K562 (cell line): ENCODE data around the gene LLGL2.

ENCODE experiments used
- RB1 ChIP-seq: fragments of 450-650 bp; IDR thresholded peaks from 2 replicates; pipeline ENCODE4 v1.6.1; 2017; ENCODE audit warnings: low read depth, mild to moderate bottlenecking
- TF ChIP-seq, protein P1 (sequence below): fragments of 250-450 bp; sonication (Bioruptor Pico); IDR thresholded peaks from 2 replicates; pipeline ENCODE4 v1.5.0; 2022; ENCODE audit warnings: mild to moderate bottlenecking

DNA sequence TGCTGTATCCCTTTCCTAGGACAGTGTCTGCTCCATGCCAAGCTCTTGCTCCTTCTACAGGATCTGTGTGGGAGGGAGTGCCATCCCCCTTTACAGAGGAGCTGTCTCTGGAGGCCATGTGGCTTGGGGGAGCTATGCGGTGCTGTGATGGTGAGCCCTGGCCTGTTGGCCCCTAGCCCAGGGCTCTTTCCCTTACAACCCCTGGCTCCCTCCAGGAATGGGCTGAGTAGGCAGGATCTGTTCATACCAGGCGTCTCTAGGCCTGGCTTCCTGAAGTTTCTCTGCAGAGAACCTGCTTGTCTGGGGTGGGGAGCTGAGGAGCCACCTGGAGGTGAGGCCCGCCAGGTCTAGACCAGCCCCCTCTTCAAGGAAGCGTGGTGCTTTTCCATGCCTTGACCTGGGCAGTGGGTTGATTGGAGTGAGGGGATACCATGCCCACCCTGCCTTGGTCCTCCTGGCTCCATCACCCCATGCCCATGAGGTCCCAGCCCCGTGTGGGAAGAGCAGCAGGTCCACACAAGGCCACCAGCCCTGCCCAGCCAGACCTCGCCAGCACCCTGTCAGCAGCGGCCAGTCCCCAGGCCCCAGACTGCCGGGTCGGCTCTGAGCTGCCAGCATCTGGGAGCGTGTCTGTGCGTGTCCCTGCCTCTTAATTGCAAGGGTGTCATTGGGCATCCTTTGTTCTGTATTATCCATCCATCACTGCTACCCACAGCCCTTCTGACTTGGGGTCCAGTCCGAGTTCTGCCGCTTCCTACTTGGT, 14.7 kb downstream of the LLGL2 start:
- TF ChIP-seq, protein P1, sequence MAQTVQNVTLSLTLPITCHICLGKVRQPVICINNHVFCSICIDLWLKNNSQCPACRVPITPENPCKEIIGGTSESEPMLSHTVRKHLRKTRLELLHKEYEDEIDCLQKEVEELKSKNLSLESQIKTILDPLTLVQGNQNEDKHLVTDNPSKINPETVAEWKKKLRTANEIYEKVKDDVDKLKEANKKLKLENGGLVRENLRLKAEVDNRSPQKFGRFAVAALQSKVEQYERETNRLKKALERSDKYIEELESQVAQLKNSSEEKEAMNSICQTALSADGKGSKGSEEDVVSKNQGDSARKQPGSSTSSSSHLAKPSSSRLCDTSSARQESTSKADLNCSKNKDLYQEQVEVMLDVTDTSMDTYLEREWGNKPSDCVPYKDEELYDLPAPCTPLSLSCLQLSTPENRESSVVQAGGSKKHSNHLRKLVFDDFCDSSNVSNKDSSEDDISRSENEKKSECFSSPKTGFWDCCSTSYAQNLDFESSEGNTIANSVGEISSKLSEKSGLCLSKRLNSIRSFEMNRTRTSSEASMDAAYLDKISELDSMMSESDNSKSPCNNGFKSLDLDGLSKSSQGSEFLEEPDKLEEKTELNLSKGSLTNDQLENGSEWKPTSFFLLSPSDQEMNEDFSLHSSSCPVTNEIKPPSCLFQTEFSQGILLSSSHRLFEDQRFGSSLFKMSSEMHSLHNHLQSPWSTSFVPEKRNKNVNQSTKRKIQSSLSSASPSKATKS (CRISPR knock-in tag): no peak
- no peak for TF ChIP-seq RB1
